ENCODE measurements around the gene NEK2. TPM values are rescaled to one million over a fixed set of nuclear protein-coding genes. Genes with fewer than 3 reads are reported as not detected.
"Not testable (repeated sequence)": the region's sequence is repeated elsewhere in the genome, so short reads cannot be mapped to it uniquely, and the experiment has no call there.

Gene NEK2
- total RNA-seq, 1 donor from 2014 or later, result 9.8 TPM

- ATAC-seq, result no peak
These were observed 26.2 kb downstream of the NEK2 start for GRCh38 chr1:211648980-211649934.

- peak; percentile 77 for ATAC-seq
These were observed 27.1 kb downstream of the NEK2 start for GRCh38 chr1:211648336-211648735.

GRCh38 chr1:211647711-211648121 is 27.7 kb downstream of the NEK2 start:
- ATAC-seq, result peak; percentile 54

GRCh38 chr1:211646566-211646965 is 28.9 kb downstream of the NEK2 start:
- no peak for ATAC-seq

GRCh38 chr1:211645601-211646000 is 29.8 kb downstream of the NEK2 start:
- ATAC-seq, result not testable (repeated sequence)

- no peak for ATAC-seq
These were observed 30.8 kb downstream of the NEK2 start for GRCh38 chr1:211644653-211645052.

GRCh38 chr1:211643324-211644212 is 31.9 kb downstream of the NEK2 start:
- peak; percentile 82 for ATAC-seq

GRCh38 chr1:211642870-211643269 is 32.6 kb downstream of the NEK2 start:
- ATAC-seq, result no peak

- no peak for ATAC-seq
These were observed 33.5 kb downstream of the NEK2 start for GRCh38 chr1:211641942-211642341.

GRCh38 chr1:211641044-211641800 is 34.2 kb downstream of the NEK2 start:
- no peak for ATAC-seq

- ATAC-seq, result no peak
These were observed 35.2 kb downstream of the NEK2 start for GRCh38 chr1:211640301-211640630.

GRCh38 chr1:211639475-211640300 is 35.7 kb downstream of the NEK2 start:
- peak; percentile 32 for ATAC-seq

GRCh38 chr1:211638689-211639101 is 36.7 kb downstream of the NEK2 start:
- no peak for ATAC-seq

- no peak for ATAC-seq
These were observed 37.2 kb downstream of the NEK2 start for GRCh38 chr1:211638246-211638645.

GRCh38 chr1:211637066-211637465 is 38.4 kb downstream of the NEK2 start:
- no peak for ATAC-seq

- ATAC-seq, result not testable (repeated sequence)
These were observed 38.8 kb downstream of the NEK2 start for GRCh38 chr1:211636575-211637029.

- no peak for ATAC-seq
These were observed 39.7 kb downstream of the NEK2 start for GRCh38 chr1:211635597-211636205.

- ATAC-seq, result no peak
These were observed 40.5 kb downstream of the NEK2 start for GRCh38 chr1:211634931-211635330.

GRCh38 chr1:211634461-211634860 is 41.0 kb downstream of the NEK2 start:
- ATAC-seq, result no peak

GRCh38 chr1:211633524-211633846 is 41.9 kb downstream of the NEK2 start:
- ATAC-seq, result no peak

GRCh38 chr1:211632808-211633523 is 42.5 kb downstream of the NEK2 start:
- ATAC-seq, result peak; percentile 55
